Stimulated activated CD8-positive, alpha-beta memory T cell treated with anti-CD3 and anti-CD28 coated beads, Interleukin-4, amount 100 ng/mL, for 24 hours (primary cell): ENCODE measurements around the gene ZFAND3.

ENCODE experiments used
- DNase-seq: peaks from one replicate; pipeline ENCODE4 v3.0.0-alpha.2; 2020; ENCODE audit warnings: low read depth

Gene ZFAND3

GRCh38 chr6:37819177-37819801 lies at the start of gene ZFAND3:
Gene ZFAND3 (plus strand): TSS chr6:37819727. CDS start chr6:37819946, 219 bp downstream.
- DNase-seq, result peak; percentile 91

GRCh38 chr6:37774028-37774680 lies 45.4 kb upstream of the ZFAND3 start:
- DNase-seq, result no peak

GRCh38 chr6:37776566-37776965 lies 43.0 kb upstream of the ZFAND3 start:
- no peak for DNase-seq

GRCh38 chr6:37777272-37777834 lies 42.2 kb upstream of the ZFAND3 start:
- no peak for DNase-seq

- no peak for DNase-seq
Measured at GRCh38 chr6:37779111-37779800, 40.3 kb upstream of the ZFAND3 start.

GRCh38 chr6:37779902-37780628 lies 39.5 kb upstream of the ZFAND3 start:
- DNase-seq, result no peak

- no peak for DNase-seq
Measured at GRCh38 chr6:37781788-37782187, 37.7 kb upstream of the ZFAND3 start.

GRCh38 chr6:37783025-37783855 lies 36.3 kb upstream of the ZFAND3 start:
- no peak for DNase-seq

- no peak for DNase-seq
Measured at GRCh38 chr6:37783856-37784584, 35.5 kb upstream of the ZFAND3 start.

- no peak for DNase-seq
Measured at GRCh38 chr6:37784585-37784967, 35.0 kb upstream of the ZFAND3 start.

GRCh38 chr6:37785002-37785662 lies 34.4 kb upstream of the ZFAND3 start:
- no peak for DNase-seq

- no peak for DNase-seq
Measured at GRCh38 chr6:37785663-37786270, 33.8 kb upstream of the ZFAND3 start.

- no peak for DNase-seq
Measured at GRCh38 chr6:37787216-37787615, 32.3 kb upstream of the ZFAND3 start.

GRCh38 chr6:37788259-37788658 lies 31.3 kb upstream of the ZFAND3 start:
- no peak for DNase-seq

GRCh38 chr6:37791156-37791919 lies 28.2 kb upstream of the ZFAND3 start:
- peak; percentile 81 for DNase-seq

- no peak for DNase-seq
Measured at GRCh38 chr6:37792457-37793033, 27.0 kb upstream of the ZFAND3 start.

GRCh38 chr6:37793067-37793466 lies 26.5 kb upstream of the ZFAND3 start:
- no peak for DNase-seq

- DNase-seq, result no peak
Measured at GRCh38 chr6:37794825-37795224, 24.7 kb upstream of the ZFAND3 start.
